ENCODE measurements around the gene SMAD3. TPM values are rescaled to one million over a fixed set of nuclear protein-coding genes. Genes with fewer than 3 reads are reported as not detected.

Gene SMAD3
- total RNA-seq, 1 donor from 2014 or later, result 18.0 TPM

DNA sequence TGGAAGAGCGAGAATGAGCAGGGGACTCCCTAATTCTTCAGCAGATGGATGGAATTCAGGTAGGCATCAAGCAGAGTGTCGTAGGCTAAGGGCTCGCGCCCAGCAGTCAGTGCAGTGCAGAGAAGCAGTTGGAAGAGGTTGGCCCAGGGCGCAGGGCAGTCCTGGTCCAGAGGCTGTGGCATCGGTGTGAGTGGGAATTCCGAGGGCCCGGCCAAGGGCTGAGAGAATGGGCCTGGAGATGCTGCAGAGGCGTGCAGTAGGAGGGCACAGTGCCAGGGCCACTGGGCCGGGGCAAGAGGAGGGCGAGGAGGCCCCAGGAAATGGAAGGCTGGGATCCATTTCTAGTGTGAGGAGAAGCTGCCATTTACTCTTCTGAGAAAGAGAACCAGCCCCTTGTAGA is 114.6 kb downstream of the SMAD3 start:
- ATAC-seq (no peak), DNase-seq (ENCODE audit: missing footprints) (no peak)
- intact Hi-C loops (cut with DNase I), result loop anchor here (5.0 kb wide), 1 partner anchor 58 kb away; no protein-coding TSS in a partner anchor

DNA sequence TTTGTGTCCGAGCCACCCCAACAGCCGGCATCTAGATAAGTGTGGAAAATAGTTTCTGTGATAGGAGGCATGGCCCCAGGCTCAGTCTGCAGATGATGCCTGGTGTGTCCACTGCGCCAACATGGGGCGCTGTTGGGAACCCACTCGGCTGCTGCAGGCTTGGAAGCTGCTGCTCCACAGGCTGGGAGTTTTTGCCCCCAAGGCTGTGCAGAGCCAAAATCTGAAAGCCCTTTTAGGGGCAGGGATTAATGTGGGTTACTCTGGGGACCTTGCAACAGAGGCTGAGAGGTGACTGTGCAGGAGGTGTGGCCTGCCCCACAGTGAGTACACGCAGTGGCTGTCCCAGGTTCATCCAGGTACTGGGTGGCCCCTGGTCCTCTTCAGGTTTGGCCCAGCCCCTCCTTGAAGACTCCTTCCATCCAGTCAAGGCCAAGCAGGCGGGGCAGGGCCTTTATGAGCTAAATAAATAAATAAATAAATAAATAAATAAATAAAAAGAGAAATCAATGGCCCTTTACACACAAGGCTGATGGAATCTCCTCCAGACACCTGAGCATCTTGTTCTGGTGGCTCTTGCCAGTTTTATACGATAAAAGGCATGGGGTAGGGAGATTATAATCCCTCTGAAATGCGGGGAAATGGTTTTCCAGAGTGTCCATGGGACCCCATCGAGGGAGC is 115.3 kb downstream of the SMAD3 start:
- DNase-seq (ENCODE audit: missing footprints) (no peak), ATAC-seq (no peak)
- intact Hi-C loops (cut with DNase I), result loop anchor here (5.0 kb wide), 1 partner anchor 58 kb away; no protein-coding TSS in a partner anchor

DNA sequence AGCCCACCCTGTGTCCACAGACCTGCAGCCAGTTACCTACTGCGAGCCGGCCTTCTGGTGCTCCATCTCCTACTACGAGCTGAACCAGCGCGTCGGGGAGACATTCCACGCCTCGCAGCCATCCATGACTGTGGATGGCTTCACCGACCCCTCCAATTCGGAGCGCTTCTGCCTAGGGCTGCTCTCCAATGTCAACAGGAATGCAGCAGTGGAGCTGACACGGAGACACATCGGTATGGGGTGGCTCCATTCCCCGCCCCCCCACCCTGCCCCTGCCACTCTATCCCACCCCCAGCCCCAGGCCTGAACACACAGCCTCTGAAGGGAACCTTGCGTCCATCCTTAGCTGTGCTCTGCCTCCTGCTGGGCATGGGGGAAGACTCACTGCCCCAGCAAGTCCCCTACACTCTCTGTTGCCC is 115.8 kb downstream of the SMAD3 start:
- ATAC-seq, result no peak

DNA sequence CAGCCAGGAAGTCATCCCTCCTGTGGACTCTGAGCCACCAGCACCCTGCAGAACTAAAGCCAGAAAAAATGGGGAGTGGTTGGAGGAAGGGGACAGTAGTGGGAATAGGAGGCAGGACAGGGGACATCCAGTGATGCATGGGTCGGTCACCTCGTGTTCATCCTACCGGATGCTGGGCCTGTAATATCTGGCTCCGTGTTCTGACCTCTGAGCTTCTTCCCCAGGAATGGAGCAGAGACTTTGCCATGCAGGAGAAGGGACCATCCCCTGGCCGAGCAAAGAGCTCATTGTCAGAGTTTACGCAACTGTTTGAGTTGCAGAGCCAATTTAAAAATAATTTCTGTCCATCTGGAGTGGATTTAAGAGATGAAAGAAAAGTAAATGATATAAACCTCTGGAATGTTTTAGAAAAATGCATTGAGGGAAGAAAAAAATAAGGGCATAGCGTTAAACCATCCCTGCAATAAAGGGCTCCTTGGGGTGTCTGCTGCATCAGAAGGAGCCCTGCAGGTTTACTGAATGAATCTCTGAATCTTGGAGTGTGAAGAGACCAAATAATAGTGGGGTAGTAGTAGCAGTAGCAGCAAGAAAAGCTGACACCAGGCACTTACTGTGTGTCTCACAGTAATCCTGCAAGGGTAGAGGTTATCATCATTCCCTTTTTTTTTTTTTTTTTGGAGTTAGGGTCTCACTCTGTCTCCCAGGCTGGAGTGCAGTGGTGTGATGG is 118.2 kb downstream of the SMAD3 start:
- no peak for DNase-seq (ENCODE audit: missing footprints)
- peak; percentile 20 for ATAC-seq
- intact Hi-C loops (cut with DNase I), result loop anchor here (5.0 kb wide), 1 partner anchor 61 kb away; no protein-coding TSS in a partner anchor

More for the DNA sequence above, 115.8 kb downstream of the SMAD3 start:
- intact Hi-C loops (cut with DNase I), result loop anchor here (5.0 kb wide), 1 partner anchor 59 kb away; no protein-coding TSS in a partner anchor
- no peak for DNase-seq (ENCODE audit: missing footprints)

DNA sequence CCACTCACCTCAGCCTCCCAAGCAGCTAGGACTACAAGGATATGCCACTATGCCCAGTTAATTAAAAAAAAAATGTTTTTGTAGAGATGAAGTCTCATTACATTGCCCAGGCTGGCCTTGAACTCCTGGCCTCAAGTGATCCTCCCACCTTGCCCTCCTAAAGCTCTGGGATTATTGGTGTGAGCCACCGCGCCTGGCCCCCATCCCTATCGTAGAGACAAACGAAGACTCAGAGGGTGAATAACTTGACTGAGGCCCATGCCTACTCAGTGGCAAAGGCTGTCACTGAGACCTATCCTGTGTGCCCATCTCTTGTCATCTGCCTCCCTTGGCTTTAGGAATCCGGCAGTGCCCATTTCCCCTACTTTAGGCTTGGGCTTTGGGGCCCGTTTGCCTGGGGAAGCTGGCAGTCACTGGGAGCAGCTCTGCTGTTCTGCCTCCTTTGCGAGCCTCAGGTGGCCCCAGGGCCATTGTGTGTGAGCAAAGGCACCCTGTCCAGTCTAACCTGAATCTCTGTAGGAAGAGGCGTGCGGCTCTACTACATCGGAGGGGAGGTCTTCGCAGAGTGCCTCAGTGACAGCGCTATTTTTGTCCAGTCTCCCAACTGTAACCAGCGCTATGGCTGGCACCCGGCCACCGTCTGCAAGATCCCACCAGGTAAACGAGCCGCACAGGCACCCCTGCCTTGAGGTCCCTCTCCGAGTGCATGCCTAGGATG is 119.0 kb downstream of the SMAD3 start:
- ATAC-seq (no peak), DNase-seq (ENCODE audit: missing footprints) (no peak)
- intact Hi-C loops (cut with DNase I), result loop anchor here (5.0 kb wide), 1 partner anchor 62 kb away; no protein-coding TSS in a partner anchor

DNA sequence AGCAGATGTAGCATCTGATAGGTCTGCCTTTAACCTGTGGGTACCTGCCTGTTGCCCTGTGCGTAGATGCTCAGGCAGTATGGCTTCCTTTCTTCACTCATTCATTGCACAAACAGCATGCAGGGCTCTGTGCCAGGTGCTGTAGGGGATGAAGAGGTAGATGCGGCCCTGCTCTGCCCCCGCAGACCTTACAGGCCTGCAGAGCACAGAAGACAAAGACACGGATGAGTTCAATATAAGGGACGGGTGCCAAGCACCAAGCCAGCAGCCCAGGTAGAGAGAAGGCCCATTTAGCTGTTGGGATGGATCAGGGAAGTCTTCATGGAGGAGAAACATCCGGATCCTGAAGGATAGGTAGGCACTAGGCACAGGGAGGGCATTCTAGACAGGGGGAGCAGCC is 119.6 kb downstream of the SMAD3 start:
- DNase-seq (ENCODE audit: missing footprints), result no peak
- ATAC-seq, result no peak
- intact Hi-C loops (cut with DNase I), result no loop called here

DNA sequence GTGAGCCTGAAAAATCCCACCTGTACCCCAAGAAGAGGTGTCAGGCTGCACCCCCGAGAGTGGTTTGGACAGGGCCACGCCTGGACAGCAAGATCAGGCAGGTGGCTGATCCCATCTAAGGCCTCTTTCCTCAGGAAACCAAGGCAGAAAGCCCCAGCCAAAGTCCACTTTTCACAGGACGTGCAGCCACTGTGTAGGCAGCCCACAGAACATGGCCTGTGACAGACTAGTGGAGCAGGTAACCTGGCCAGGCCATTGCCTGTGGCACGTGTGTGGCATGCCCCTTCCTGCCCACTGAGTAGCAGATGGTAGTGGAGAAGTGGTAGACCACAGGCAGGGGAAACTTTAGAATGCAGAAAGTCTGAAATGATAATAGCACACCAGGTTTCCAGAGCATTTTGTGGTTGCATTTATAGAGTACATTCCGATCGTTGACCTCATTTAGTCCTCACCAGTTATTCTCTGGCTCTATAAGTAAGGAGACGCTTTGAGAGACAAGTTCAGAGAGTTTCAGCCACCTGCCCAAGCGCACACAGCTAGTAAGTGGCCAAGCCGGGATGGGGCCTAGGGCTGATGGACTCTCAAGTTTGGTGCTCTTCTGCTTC is 120.3 kb downstream of the SMAD3 start:
- intact Hi-C loops (cut with DNase I), result no loop called here
- DNase-seq (ENCODE audit: missing footprints), result no peak
- no peak for ATAC-seq

DNA sequence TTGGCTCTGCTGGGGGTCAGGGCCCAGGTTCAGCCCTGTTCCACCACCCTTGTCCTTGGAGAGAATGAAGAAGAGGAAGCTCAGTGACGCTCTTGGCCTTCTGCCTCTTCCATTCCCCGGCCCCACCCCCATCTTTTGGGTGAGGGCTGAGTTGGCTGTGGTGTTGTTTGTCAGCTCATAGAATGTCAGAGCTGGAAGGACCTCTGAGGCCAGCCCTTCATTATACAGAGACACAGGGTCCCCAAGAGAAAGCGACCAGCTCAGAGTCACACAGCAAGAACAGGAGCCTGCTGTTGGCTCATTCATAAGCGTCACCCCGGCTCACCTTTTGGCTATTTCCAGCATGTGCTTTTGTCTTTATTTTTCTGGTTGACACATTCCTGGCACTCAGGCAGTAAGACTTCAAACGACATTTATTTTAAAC is 120.8 kb downstream of the SMAD3 start:
- DNase-seq (ENCODE audit: missing footprints), result peak; percentile 83
- intact Hi-C loops (cut with DNase I), result no loop called here
- ATAC-seq, result peak; percentile 62

DNA sequence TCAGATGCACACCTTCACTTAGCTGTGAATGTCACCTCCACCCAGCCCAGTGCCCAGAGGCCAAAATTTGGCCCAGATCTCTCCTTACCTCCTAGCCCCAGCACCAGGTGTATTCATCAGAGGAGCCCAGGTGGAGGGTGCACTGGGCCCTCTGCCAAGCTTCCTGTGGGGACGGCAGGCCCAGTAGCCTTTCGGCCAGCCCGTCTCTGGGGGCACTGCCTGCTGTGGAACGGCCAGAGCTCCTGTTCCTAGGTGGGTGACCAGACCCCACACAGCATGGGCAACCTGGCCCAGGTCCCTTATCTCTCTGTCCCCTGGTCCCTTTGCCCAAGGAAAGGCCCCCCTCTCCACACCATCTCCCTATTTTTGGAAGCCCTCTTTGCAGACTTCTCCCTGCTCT is 121.3 kb downstream of the SMAD3 start:
- ATAC-seq (no peak), DNase-seq (ENCODE audit: missing footprints) (no peak)
- intact Hi-C loops (cut with DNase I), result no loop called here

DNA sequence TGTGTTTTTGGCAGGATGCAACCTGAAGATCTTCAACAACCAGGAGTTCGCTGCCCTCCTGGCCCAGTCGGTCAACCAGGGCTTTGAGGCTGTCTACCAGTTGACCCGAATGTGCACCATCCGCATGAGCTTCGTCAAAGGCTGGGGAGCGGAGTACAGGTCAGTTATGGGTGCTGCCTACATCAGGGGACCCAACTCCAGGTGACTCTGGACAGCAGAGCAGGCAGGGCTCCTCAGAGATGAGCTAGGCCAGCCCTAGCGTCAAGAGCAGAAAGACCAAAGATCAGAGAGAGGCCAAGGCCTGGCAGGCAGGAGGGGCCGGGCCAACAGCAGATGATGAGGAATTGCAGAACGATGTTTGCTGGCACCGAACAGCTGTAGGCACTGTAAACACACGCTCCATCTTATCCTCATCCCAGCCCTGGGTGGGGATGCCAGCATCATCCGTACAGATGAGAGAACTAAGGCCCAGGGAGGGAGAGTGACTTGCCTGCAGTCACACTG is 122.0 kb downstream of the SMAD3 start:
- ATAC-seq (no peak), DNase-seq (ENCODE audit: missing footprints) (no peak)
- intact Hi-C loops (cut with DNase I), result no loop called here

DNA sequence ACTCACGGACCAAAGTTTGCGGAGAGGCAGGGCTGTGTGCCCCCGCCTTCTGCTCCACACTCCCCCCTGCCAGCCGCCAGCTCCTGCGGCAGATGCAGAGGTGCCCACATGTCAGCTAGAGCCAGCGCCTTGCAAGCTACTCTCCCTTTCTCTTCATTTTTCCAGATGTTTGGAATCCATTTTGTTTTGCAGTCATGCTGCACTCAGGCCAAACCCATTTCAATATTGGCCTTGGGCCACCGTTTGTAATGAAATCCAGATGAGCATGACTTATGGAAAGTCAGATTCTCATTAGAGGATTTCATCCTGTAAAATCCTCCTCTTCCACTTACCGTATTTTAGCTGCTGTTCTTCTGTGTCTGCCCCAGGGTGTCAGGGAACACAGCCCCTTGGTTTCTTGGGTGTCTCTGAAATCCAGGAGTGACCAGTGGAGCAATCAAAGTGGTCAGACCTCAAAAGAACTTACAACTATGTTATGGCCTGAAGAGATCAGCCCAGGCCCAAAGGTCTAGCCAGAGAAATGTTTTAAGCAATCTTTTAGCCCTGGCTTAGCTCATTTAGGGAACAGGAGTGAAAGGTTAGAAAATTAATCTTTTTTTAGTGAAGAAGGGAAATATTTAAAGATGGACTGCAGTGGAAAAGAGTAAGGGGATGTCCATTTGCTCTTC is 123.3 kb downstream of the SMAD3 start:
- intact Hi-C loops (cut with DNase I), result loop anchor here (2.0 kb wide), 1 partner anchor 122 kb away; no protein-coding TSS in a partner anchor
- DNase-seq (ENCODE audit: missing footprints) (no peak), ATAC-seq (peak; percentile 4)

DNA sequence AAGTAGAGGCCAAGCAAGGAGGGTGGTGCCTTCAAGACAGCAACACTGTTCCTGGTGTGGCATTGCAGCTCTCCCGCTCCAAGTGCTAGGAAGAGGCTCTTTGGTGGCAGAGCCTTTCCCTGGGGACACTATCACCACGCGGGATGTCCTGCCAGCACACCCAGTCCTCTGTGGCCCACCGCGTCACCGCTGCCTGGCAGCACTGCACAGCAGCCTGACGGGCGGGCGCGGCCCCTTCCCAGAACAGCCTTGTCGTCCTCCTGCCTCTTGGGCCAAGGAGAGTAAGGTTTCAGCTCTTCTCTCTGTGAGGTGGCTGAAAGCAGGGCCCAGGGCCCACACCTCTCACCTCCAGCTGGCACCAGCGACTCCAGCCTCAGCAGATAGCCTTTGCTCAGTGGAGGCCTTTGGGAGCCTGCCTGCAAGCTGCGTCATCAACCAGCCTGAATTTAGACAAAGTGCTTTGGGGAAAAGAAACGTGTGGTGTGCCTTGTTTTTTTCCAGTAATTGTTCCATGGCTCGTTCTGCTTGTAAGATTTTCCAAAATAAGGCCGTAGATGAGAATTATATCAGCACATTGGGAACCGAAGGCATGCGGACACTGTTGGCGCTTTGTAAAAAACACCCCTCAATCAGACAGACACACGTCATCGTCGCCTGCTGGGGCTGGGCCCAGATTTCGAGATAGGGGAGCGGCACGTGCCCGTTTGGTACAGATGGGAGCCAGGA is 124.1 kb downstream of the SMAD3 start:
- intact Hi-C loops (cut with DNase I), result loop anchor here (2.0 to 5.0 kb wide), 2 partner anchors 63 to 123 kb away; partner anchors contain the start of genes AAGAB and IQCH
- DNase-seq (ENCODE audit: missing footprints), result peak; percentile 94
- peak; percentile 80 for ATAC-seq

DNA sequence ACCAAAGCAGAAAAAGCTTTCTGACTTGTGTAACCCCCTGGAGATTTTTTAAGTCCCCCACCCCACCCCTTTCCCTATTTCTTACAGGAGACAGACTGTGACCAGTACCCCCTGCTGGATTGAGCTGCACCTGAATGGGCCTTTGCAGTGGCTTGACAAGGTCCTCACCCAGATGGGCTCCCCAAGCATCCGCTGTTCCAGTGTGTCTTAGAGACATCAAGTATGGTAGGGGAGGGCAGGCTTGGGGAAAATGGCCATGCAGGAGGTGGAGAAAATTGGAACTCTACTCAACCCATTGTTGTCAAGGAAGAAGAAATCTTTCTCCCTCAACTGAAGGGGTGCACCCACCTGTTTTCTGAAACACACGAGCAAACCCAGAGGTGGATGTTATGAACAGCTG is 124.9 kb downstream of the SMAD3 start:
- intact Hi-C loops (cut with DNase I), result loop anchor here (5.0 kb wide), 1 partner anchor 62 kb away; the partner anchor contains the start of genes AAGAB and IQCH
- no peak for DNase-seq (ENCODE audit: missing footprints)
- no peak for ATAC-seq

DNA sequence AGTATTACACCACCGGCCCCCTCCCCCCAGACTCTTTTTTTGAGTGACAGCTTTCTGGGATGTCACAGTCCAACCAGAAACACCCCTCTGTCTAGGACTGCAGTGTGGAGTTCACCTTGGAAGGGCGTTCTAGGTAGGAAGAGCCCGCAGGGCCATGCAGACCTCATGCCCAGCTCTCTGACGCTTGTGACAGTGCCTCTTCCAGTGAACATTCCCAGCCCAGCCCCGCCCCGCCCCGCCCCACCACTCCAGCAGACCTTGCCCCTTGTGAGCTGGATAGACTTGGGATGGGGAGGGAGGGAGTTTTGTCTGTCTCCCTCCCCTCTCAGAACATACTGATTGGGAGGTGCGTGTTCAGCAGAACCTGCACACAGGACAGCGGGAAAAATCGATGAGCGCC is 125.4 kb downstream of the SMAD3 start:
- intact Hi-C loops (cut with DNase I), result loop anchor here (5.0 kb wide), 1 partner anchor 61 kb away; the partner anchor contains the start of genes AAGAB and IQCH
- DNase-seq (ENCODE audit: missing footprints), result no peak
- ATAC-seq, result no peak

DNA sequence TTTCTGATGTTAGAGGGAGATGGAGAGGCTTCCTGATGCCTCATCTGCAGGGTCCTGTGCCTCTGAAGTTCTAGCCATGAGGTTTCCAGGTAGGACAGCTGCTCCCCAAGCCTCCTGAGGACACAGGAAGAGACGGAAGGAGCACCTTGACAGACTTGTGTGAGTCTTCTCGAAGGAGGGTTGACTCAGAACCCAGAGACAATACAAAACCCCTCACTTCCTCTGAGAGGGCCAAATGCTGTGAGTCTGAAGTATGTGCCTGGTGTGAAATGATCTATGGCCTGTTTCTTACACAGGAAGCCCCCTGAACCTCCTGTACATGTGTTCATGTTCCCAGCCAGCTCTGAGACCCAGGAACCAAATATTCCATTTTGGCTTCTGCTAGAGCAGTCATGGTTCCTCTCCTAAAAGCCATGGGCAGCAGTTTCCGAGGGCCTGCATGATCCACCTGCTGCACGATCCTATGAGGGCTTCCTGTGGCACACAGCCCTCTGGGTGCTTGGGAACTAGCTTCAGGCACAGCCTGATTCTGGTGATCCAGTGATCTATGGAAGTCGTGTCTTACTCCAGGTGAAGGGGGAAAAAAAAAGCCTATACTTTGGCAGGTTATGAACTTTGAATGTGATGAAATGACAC is 126.9 kb downstream of the SMAD3 start:
- no peak for DNase-seq (ENCODE audit: missing footprints)
- ATAC-seq, result no peak
- intact Hi-C loops (cut with DNase I), result loop anchor here (5.0 kb wide), 1 partner anchor 60 kb away; the partner anchor contains the start of genes AAGAB and IQCH

DNA sequence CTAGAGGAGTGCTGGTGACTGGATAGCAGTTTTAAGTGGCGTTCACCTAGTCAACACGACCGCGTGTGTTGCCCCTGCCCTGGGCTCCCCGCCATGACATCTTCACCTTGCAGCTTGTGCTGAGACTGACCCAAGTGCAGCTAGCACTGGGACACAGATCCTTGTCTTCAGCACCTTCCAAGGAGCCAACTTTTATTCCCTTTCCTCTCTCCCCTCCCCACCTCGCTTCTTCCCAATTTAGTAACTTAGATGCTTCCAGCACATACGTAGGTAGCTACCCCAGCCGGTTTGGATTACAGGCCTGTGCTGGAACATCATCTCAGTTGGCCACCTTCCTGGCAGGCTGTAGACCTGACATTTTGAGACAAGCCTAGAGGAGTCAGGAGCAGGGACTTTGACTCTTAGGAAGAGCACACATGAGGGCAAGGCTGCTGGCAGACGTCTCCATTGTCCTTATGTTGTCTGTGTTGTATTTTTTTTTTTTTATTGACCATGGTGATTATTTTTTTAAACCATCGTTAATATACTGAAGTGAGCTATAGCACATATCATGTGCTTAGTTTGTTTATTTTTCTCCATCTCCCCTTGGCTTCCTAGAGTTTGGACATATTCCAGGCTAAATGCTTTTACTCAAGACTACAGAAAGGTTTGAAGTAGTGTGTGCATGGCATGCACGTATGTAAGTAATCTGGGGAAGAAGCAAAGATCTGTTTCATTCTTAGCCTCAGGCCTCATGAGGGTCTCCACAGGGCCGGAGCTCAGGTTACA is 128.0 kb downstream of the SMAD3 start:
- DNase-seq (ENCODE audit: missing footprints), result no peak
- intact Hi-C loops (cut with DNase I), result loop anchor here (5.0 kb wide), 1 partner anchor 59 kb away; the partner anchor contains the start of genes AAGAB and IQCH

More for the DNA sequence above, 128.0 kb downstream of the SMAD3 start:
- peak; percentile 7 for ATAC-seq
